GM19467 (cell line): ENCODE results near the gene RAVER2.
"Not testable (repeated sequence)": the region's sequence is repeated elsewhere in the genome, so short reads cannot be mapped to it uniquely, and the experiment has no call there.

ENCODE experiments used
- ATAC-seq: cut with Tn5 transposase; IDR thresholded peaks from one replicate; pipeline ENCODE4 v1.9.1; 2021; ENCODE audit warnings: mild to moderate bottlenecking, moderate library complexity; ENCODE audit not compliant: unreplicated experiment

The RAVER2 gene

GRCh38 chr1:64745986-64746940 is 1.4 kb downstream of the RAVER2 start:
- no peak for ATAC-seq

DNA sequence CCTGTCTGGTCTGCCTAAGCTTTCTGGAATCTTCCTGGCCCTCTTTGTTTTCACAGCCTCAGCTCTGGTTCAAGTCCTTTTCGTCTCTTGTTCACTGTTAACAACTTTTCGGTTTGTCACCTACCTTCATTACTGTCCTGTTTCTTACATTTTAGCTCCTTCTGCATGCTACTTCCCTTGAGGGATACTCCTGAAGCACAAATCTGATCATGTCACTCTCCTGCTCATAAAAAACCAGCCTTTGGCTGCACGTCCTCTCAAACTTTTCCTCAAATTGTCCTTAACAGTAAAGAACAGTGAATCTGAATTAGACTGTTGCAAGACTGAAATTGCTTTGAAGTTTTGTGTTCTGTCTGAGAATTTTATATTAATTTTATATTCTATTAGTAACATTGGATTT is 3.3 kb downstream of the RAVER2 start:
- ATAC-seq, result no peak

DNA sequence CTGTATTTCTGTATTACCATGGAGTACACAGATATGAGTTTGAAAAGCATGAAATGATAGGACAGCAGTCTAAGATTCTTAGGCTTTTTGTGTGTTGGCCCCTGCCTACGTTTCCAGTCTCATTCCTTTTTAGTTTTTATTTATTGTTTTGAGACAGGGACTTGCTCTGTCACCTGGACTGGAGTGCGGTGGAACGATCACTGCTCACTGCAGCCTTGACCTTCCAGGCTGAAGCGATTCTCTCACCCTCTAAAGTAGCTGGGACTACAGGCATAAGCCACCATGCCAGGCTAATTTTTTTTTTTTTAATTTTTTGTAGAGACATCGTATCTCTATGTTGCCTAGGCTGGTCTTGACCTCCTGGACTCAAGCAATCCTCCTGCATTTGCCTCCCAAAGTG is 3.8 kb downstream of the RAVER2 start:
- no peak for ATAC-seq

DNA sequence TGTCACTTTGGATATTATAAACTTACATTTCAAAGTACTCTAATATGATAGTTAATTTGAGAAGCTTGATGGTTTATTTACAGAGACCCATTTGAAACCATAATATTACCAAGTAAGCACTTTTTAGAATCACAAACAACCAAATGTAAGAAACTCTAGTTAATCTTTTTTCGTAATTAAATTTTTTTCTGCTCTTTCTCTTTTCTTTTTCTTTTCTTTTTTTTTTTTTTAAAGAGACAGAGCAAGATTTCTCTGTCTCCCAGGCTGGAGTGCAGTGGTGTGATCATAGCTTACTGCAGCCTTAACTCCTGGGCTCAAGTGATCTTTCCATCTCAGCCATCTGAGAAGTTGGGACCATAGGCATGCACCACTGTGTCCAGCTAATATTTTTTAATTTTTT is 5.2 kb downstream of the RAVER2 start:
- ATAC-seq, result no peak

- no peak for ATAC-seq
Observed at GRCh38 chr1:64750875-64751274, 6.0 kb downstream of the RAVER2 start.

- ATAC-seq, result no peak
Observed at GRCh38 chr1:64754173-64754572, 9.3 kb downstream of the RAVER2 start.

GRCh38 chr1:64755361-64755760 is 10.5 kb downstream of the RAVER2 start:
- no peak for ATAC-seq

- ATAC-seq, result no peak
Observed at GRCh38 chr1:64756770-64757169, 11.9 kb downstream of the RAVER2 start.

- no peak for ATAC-seq
Observed at GRCh38 chr1:64757213-64757612, 12.3 kb downstream of the RAVER2 start.

- ATAC-seq, result no peak
Observed at GRCh38 chr1:64758233-64758632, 13.4 kb downstream of the RAVER2 start.

DNA sequence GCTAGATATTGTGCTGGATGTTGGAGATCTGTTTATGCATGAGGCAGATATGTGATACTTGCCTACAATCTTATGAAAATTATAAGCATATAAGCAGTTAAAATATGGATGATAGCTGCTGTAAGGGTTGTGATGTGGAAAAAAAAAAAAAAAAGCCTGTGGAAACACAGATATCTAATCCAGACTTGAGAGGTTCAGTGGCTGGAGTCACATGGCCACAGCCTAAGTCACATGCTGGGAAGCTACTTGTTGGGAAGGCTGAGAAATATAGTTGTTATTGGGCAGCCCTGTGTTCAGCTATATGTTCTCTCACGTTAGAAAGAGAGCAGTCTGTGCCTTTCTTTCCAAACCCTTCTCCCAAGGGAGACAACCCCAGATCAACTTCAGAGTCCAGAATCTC is 15.1 kb downstream of the RAVER2 start:
- ATAC-seq, result no peak

- no peak for ATAC-seq
Observed at GRCh38 chr1:64765012-64765411, 20.1 kb downstream of the RAVER2 start.

- no peak for ATAC-seq
Observed at GRCh38 chr1:64765826-64766225, 21.0 kb downstream of the RAVER2 start.

DNA sequence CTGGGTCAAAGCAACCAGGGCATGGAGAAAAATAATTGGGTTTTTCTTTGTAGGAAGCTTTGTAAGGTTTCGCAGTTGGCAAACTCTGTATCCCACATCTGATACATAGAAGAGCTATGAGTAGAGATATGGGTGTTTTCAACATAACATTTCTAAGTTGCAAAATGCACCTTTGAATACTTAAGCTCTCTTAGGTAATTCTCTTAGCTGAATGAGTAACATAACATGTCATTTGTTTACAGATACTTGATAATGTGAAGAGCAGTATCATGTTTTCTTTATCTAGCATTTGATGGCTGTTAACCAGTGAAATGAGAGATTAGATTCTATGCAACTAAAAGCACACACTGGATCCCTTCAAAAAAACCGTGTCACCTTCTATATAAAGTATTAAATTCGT is 21.6 kb downstream of the RAVER2 start:
- ATAC-seq, result no peak

DNA sequence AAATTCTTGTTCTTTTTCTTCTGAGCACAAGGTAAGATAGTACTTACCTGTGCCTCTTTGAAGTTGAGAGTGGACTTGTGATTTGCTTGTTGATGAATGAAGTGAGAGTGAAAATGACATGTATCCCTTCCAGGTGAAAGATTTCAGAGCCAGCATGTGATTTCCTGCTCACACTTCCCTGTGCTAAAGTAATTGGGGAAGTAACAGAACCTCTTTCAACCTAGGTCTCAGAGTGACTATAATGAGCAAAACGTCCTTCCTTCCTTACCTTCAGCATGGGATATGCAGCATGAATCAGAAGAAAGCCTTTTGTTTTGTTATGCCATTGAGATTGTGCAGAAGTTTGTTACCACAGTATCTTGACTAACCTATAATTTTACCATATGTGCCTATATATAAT is 24.6 kb downstream of the RAVER2 start:
- no peak for ATAC-seq

GRCh38 chr1:64769971-64770370 is 25.1 kb downstream of the RAVER2 start:
- no peak for ATAC-seq

DNA sequence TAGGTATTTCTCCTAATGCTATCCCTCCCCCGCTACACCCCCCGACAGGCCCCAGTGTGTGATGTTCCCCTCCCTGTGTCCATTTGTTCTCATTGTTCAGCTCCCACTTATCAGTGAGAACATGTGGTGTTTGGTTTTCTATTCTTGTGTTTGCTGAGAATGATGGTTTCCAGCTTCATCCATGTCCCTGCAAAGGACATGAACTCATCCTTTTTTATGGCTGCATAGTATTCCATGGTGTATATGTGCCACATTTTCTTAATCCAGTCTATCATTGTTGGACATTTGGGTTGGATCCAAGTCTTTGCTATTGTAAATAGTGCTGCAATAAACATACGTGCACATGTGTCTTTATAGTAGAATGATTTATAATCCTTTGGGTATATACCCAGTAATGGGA is 28.4 kb downstream of the RAVER2 start:
- ATAC-seq, result not testable (repeated sequence)

GRCh38 chr1:64775113-64775512 is 30.2 kb downstream of the RAVER2 start:
- no peak for ATAC-seq

GRCh38 chr1:64782044-64782443 is 37.2 kb downstream of the RAVER2 start:
- ATAC-seq, result not testable (repeated sequence)

- ATAC-seq, result not testable (repeated sequence)
Observed at GRCh38 chr1:64782848-64783247, 38.0 kb downstream of the RAVER2 start.

DNA sequence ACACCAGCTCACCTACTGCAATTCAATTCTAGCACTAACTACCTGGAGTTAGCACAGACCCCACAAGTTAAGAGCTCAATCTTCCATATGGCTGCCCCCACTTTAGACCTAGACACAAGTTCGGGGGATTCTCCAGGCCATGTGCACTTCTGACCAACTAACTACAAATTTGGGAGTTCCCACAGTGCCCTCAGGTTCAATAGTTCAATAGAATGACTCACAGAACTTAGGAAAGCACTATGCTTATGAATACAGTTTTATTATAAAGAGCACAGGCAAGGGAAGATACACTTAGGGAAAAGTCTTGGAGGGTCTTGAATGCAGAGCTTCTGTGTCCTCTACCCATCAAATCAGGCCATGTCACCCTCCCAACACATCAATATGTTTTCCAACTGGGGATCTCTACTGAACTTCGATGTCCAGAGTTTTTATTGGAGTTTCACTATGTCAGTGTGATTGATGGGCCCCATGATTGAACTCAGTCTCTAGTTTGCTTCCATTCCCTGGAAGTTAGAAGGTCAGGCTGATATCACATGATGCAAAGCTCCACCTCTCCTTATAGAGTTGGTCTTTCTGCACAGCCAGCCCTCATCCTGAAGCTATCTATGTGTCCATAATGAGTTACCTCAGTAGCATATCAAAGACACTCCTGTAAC is 46.1 kb downstream of the RAVER2 start:
- ATAC-seq, result no peak

DNA sequence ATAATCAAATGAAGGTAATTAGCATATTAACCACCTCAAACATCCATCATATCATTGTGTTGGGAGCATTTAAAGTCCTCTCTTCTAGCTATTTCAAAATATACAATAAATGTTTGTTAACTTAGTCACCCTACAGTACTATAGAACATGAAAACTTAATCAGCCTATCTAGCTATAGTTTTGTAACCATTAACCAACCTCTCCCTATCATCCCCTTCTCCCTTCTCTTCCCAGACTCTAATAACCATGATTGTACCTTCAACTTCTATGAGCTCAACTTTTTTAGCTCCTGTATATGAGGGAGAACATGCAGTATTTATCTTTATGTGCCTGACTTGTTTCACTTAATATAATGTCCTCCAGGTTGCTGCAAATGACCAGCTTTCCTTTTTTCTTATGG is 54.0 kb downstream of the RAVER2 start:
- no peak for ATAC-seq
